SK-N-SH treated with all-trans-retinoic acid at 6 μM for 48 hours (cell line): ENCODE measurements around the gene KCNK2.

Experiments used
- ATAC-seq: fragments of 200-7000 bp; cut with Tn5 transposase; 3 replicates; pipeline ENCODE4 v1.9.1; 2020; ENCODE audit warnings: mild to moderate bottlenecking, moderate library complexity
- CSDC2 ChIP-seq: fragments of 250-450 bp; sonication (Bioruptor Pico); IDR thresholded peaks from 2 replicates; pipeline ENCODE4 v1.5.0; 2020; ENCODE audit warnings: mild to moderate bottlenecking, moderate library complexity
- GLIS3 ChIP-seq: fragments of 250-450 bp; sonication (Bioruptor Pico); IDR thresholded peaks from 2 replicates; pipeline ENCODE4 v1.5.0; 2020; ENCODE audit warnings: mild to moderate bottlenecking, moderate library complexity
- ISL1 ChIP-seq: fragments of 250-450 bp; sonication (Bioruptor Pico); IDR thresholded peaks from 2 replicates; pipeline ENCODE4 v2.1.2; 2022; ENCODE audit warnings: mild to moderate bottlenecking, moderate library complexity
- OSR1 ChIP-seq: fragments of 250-450 bp; sonication (Bioruptor Pico); IDR thresholded peaks from 2 replicates; pipeline ENCODE4 v1.8.0; 2022; ENCODE audit warnings: moderate library complexity, mild to moderate bottlenecking, inconsistent platforms
- PATZ1 ChIP-seq: fragments of 250-450 bp; sonication (Bioruptor Pico); IDR thresholded peaks from 2 replicates; pipeline ENCODE4 v1.8.0; 2020; ENCODE audit warnings: mild to moderate bottlenecking, moderate library complexity, borderline replicate concordance
- POU6F1 ChIP-seq: fragments of 250-450 bp; sonication (Bioruptor Pico); IDR thresholded peaks from 2 replicates; pipeline ENCODE4 v1.8.0; 2021; ENCODE audit warnings: low read depth, mild to moderate bottlenecking, moderate library complexity, borderline replicate concordance
- PPARA ChIP-seq: fragments of 250-450 bp; sonication (Bioruptor Pico); IDR thresholded peaks from 2 replicates; pipeline ENCODE4 v1.5.0; 2020; ENCODE audit warnings: mild to moderate bottlenecking, borderline replicate concordance
- RARB ChIP-seq: fragments of 250-450 bp; sonication (Bioruptor Pico); IDR thresholded peaks from 2 replicates; pipeline ENCODE4 v1.8.0; 2021; ENCODE audit warnings: mild to moderate bottlenecking, moderate library complexity
- SNAI2 ChIP-seq: fragments of 250-450 bp; sonication (Bioruptor Pico); IDR thresholded peaks from 2 replicates; pipeline ENCODE4 v1.5.0; 2020; ENCODE audit warnings: mild to moderate bottlenecking, moderate library complexity
- TCF4 ChIP-seq: fragments of 250-450 bp; sonication (Bioruptor Pico); IDR thresholded peaks from 2 replicates; pipeline ENCODE4 v1.8.0; 2021; ENCODE audit warnings: mild to moderate bottlenecking, moderate library complexity, borderline replicate concordance
- TOX ChIP-seq: fragments of 250-450 bp; sonication (Bioruptor Pico); IDR thresholded peaks from 2 replicates; pipeline ENCODE4 v1.8.0; 2021; ENCODE audit warnings: mild to moderate bottlenecking, moderate library complexity, borderline replicate concordance
- ZC3H10 ChIP-seq: fragments of 250-450 bp; sonication (Bioruptor Pico); IDR thresholded peaks from 2 replicates; pipeline ENCODE4 v1.5.1; 2021; ENCODE audit warnings: mild to moderate bottlenecking, moderate library complexity
- ZFP30 ChIP-seq: fragments of 450-650 bp; formaldehyde crosslinking; IDR thresholded peaks from 2 replicates; pipeline ENCODE4 v1.5.0; 2022; ENCODE audit warnings: mild to moderate bottlenecking, moderate library complexity
- ZNF565 ChIP-seq: fragments of 450-650 bp; formaldehyde crosslinking; conservative IDR thresholded peaks from 2 replicates; pipeline ENCODE4 v1.5.0; 2020; ENCODE audit warnings: low read depth, mild to moderate bottlenecking, moderate library complexity
- ZNF70 ChIP-seq: fragments of 450-650 bp; formaldehyde crosslinking; IDR thresholded peaks from 2 replicates; pipeline ENCODE4 v1.5.0; 2020; ENCODE audit warnings: mild to moderate bottlenecking, moderate library complexity
- ZNF8 ChIP-seq: fragments of 450-650 bp; formaldehyde crosslinking; IDR thresholded peaks from 2 replicates; pipeline ENCODE4 v1.5.0; 2020; ENCODE audit warnings: mild to moderate bottlenecking, moderate library complexity
- TF ChIP-seq, protein P1 (sequence below): fragments of 250-450 bp; sonication (Bioruptor Pico); IDR thresholded peaks from 2 replicates; pipeline ENCODE4 v1.5.0; 2020; ENCODE audit warnings: mild to moderate bottlenecking, moderate library complexity
- TF ChIP-seq, protein P2 (sequence below): fragments of 250-450 bp; sonication (Bioruptor Pico); IDR thresholded peaks from 2 replicates; pipeline ENCODE4 v1.5.1; 2020; ENCODE audit warnings: low read depth, mild to moderate bottlenecking, moderate library complexity
- TF ChIP-seq, protein P3 (sequence below): fragments of 250-450 bp; sonication (Bioruptor Pico); IDR thresholded peaks from 2 replicates; pipeline ENCODE4 v1.5.1; 2021; ENCODE audit warnings: mild to moderate bottlenecking, moderate library complexity

KCNK2 gene

DNA sequence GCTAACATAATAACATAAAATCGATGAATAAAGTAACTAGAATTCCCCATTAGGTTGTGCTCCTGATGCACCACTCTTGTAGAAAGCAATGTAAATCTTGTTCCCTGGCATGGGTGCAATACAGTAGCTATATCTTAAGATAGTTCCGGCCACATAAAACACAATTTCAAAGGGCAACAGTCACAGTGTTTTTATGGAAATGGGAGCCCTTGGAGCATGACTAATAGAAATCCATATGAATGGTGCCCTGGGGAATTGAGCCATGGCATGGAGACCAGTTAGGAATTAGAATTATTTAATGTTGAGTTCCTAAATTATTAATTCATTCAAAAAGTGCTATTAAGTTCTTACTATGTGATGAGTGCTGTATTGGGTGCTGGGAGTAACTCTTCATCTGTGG is 118.7 kb downstream of the KCNK2 start:
- TF ChIP-seq ZFP30, result no peak
- no peak for TF ChIP-seq ZNF8 (CRISPR knock-in tag)
- no peak for TF ChIP-seq TOX
- TF ChIP-seq POU6F1 (CRISPR knock-in tag), result no peak
- no peak for TF ChIP-seq SNAI2 (CRISPR knock-in tag)
- TF ChIP-seq, protein P1, sequence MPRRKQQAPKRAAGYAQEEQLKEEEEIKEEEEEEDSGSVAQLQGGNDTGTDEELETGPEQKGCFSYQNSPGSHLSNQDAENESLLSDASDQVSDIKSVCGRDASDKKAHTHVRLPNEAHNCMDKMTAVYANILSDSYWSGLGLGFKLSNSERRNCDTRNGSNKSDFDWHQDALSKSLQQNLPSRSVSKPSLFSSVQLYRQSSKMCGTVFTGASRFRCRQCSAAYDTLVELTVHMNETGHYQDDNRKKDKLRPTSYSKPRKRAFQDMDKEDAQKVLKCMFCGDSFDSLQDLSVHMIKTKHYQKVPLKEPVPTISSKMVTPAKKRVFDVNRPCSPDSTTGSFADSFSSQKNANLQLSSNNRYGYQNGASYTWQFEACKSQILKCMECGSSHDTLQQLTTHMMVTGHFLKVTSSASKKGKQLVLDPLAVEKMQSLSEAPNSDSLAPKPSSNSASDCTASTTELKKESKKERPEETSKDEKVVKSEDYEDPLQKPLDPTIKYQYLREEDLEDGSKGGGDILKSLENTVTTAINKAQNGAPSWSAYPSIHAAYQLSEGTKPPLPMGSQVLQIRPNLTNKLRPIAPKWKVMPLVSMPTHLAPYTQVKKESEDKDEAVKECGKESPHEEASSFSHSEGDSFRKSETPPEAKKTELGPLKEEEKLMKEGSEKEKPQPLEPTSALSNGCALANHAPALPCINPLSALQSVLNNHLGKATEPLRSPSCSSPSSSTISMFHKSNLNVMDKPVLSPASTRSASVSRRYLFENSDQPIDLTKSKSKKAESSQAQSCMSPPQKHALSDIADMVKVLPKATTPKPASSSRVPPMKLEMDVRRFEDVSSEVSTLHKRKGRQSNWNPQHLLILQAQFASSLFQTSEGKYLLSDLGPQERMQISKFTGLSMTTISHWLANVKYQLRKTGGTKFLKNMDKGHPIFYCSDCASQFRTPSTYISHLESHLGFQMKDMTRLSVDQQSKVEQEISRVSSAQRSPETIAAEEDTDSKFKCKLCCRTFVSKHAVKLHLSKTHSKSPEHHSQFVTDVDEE (CRISPR knock-in tag), result no peak
- TF ChIP-seq ZC3H10 (CRISPR knock-in tag), result no peak
- TF ChIP-seq ISL1 (CRISPR knock-in tag), result no peak
- no peak for ATAC-seq

- TF ChIP-seq CSDC2 (CRISPR knock-in tag), result no peak
- TF ChIP-seq OSR1 (CRISPR knock-in tag), result no peak
- TF ChIP-seq, protein P2, sequence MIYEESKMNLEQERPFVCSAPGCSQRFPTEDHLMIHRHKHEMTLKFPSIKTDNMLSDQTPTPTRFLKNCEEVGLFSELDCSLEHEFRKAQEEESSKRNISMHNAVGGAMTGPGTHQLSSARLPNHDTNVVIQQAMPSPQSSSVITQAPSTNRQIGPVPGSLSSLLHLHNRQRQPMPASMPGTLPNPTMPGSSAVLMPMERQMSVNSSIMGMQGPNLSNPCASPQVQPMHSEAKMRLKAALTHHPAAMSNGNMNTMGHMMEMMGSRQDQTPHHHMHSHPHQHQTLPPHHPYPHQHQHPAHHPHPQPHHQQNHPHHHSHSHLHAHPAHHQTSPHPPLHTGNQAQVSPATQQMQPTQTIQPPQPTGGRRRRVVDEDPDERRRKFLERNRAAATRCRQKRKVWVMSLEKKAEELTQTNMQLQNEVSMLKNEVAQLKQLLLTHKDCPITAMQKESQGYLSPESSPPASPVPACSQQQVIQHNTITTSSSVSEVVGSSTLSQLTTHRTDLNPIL (CRISPR knock-in tag), result no peak
- TF ChIP-seq ISL1 (CRISPR knock-in tag), result no peak
- TF ChIP-seq PATZ1 (CRISPR knock-in tag), result no peak
- no peak for TF ChIP-seq TCF4
- TF ChIP-seq, protein P1 (CRISPR knock-in tag), result no peak
- TF ChIP-seq ZNF565, result no peak
- TF ChIP-seq ZFP30, result no peak
- TF ChIP-seq PPARA (CRISPR knock-in tag), result no peak
- no peak for TF ChIP-seq RARB
- no peak for TF ChIP-seq ZNF8 (CRISPR knock-in tag)
- TF ChIP-seq, protein P3, sequence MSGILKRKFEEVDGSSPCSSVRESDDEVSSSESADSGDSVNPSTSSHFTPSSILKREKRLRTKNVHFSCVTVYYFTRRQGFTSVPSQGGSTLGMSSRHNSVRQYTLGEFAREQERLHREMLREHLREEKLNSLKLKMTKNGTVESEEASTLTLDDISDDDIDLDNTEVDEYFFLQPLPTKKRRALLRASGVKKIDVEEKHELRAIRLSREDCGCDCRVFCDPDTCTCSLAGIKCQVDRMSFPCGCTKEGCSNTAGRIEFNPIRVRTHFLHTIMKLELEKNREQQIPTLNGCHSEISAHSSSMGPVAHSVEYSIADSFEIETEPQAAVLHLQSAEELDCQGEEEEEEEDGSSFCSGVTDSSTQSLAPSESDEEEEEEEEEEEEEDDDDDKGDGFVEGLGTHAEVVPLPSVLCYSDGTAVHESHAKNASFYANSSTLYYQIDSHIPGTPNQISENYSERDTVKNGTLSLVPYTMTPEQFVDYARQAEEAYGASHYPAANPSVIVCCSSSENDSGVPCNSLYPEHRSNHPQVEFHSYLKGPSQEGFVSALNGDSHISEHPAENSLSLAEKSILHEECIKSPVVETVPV (CRISPR knock-in tag), result no peak
- no peak for TF ChIP-seq TOX
- TF ChIP-seq POU6F1 (CRISPR knock-in tag), result no peak
- TF ChIP-seq SNAI2 (CRISPR knock-in tag), result no peak
- no peak for TF ChIP-seq ZNF70 (CRISPR knock-in tag)
- TF ChIP-seq GLIS3 (CRISPR knock-in tag), result no peak
- TF ChIP-seq, all 23 proteins: peak for 0
- no peak for ATAC-seq
Measured at GRCh38 chr1:215202868-215203267, 120.3 kb downstream of the KCNK2 start.
